Trophoblast cell (in vitro differentiated cells and primary cell): ENCODE data around the gene LCK.

Source experiments
- DNase-seq, 2 donors: peaks; one replicate each; pipeline ENCODE4 v3.0.0-alpha.2; 2016
- H2AFZ ChIP-seq: 2 replicates; pipeline ENCODE4 v1.6.1; 2013; ENCODE audit warnings: low read length, moderate library complexity, mild to moderate bottlenecking; ENCODE audit not compliant: insufficient read depth, poor library complexity
- H2AK5ac ChIP-seq: 2 replicates; pipeline ENCODE4 v1.6.1; 2013; ENCODE audit warnings: mild to moderate bottlenecking, low read length
- H2BK120ac ChIP-seq: 2 replicates; pipeline ENCODE4 v1.6.1; 2013; ENCODE audit warnings: low read length, mild to moderate bottlenecking, moderate library complexity; ENCODE audit not compliant: insufficient read depth, poor library complexity
- H2BK12ac ChIP-seq: 2 replicates; pipeline ENCODE4 v1.6.1; 2013; ENCODE audit warnings: mild to moderate bottlenecking, low read length, moderate library complexity
- H2BK5ac ChIP-seq: 2 replicates; pipeline ENCODE4 v1.6.1; 2013; ENCODE audit warnings: low read length, low read depth, moderate library complexity, mild to moderate bottlenecking; ENCODE audit not compliant: poor library complexity
- H3K14ac ChIP-seq: 2 replicates; pipeline ENCODE4 v1.6.1; 2013; ENCODE audit warnings: mild to moderate bottlenecking, low read length
- H3K18ac ChIP-seq: 2 replicates; pipeline ENCODE4 v1.6.1; 2013; ENCODE audit warnings: mild to moderate bottlenecking, low read length
- H3K23ac ChIP-seq: 2 replicates; pipeline ENCODE4 v1.6.1; 2013; ENCODE audit warnings: low read length
- H3K27ac ChIP-seq: 2 replicates; pipeline ENCODE4 v1.5.1; 2013; ENCODE audit warnings: low read depth, mild to moderate bottlenecking, inconsistent platforms, low read length, moderate library complexity
- H3K27me3 ChIP-seq: 2 replicates; pipeline ENCODE4 v1.6.1; 2013; ENCODE audit warnings: inconsistent platforms, mild to moderate bottlenecking, low read length, moderate library complexity; ENCODE audit not compliant: insufficient read depth
- H3K36me3 ChIP-seq, 2 experiments: 1 replicate in 1 of 2; 2 replicates in 1 of 2; pipeline ENCODE4 v1.6.1; 2013; ENCODE audit warnings: low read length in 2 of 2, mild to moderate bottlenecking in 2 of 2, moderate library complexity in 1 of 2; ENCODE audit not compliant: insufficient read depth in 2 of 2, control insufficient read depth in 1 of 2
- H3K4ac ChIP-seq: 2 replicates; pipeline ENCODE4 v1.6.1; 2013; ENCODE audit warnings: low read depth, mild to moderate bottlenecking, low read length, moderate library complexity
- H3K4me1 ChIP-seq, 2 experiments: 1 replicate in 1 of 2; 2 replicates in 1 of 2; pipeline ENCODE4 v1.6.1; 2013; ENCODE audit warnings: low read length in 2 of 2, mild to moderate bottlenecking in 2 of 2, moderate library complexity in 1 of 2; ENCODE audit not compliant: insufficient read depth in 2 of 2, control insufficient read depth in 1 of 2
- H3K4me2 ChIP-seq: 2 replicates; pipeline ENCODE4 v1.6.1; 2013; ENCODE audit warnings: inconsistent platforms, mild to moderate bottlenecking, low read length, moderate library complexity
- H3K4me3 ChIP-seq: 2 replicates; pipeline ENCODE4 v1.5.1; 2013; ENCODE audit warnings: mild to moderate bottlenecking, low read depth, low read length, inconsistent platforms
- H3K79me1 ChIP-seq: one replicate; pipeline ENCODE4 v1.6.1; 2013; ENCODE audit warnings: low read length
- H3K79me2 ChIP-seq: 2 replicates; pipeline ENCODE4 v1.6.1; 2013; ENCODE audit warnings: low read length, mild to moderate bottlenecking; ENCODE audit not compliant: control insufficient read depth, insufficient read depth, poor library complexity
- H3K9ac ChIP-seq: 2 replicates; pipeline ENCODE4 v1.6.1; 2013; ENCODE audit warnings: mild to moderate bottlenecking, low read length
- H3K9me3 ChIP-seq: 2 replicates; pipeline ENCODE4 v1.6.1; 2013; ENCODE audit warnings: low read depth, mild to moderate bottlenecking, control low read depth, inconsistent platforms, low read length; ENCODE audit not compliant: insufficient read depth
- H4K12ac ChIP-seq: 2 replicates; pipeline ENCODE4 v1.6.1; 2013; ENCODE audit warnings: low read depth, mild to moderate bottlenecking, low read length, moderate library complexity
- H4K8ac ChIP-seq: 2 replicates; pipeline ENCODE4 v1.6.1; 2013; ENCODE audit warnings: low read depth, mild to moderate bottlenecking, low read length, moderate library complexity
- H4K91ac ChIP-seq: one replicate; pipeline ENCODE4 v1.6.1; 2013; ENCODE audit warnings: low read depth, mild to moderate bottlenecking, low read length, moderate library complexity
- WGBS: extraction: QIAGEN DNeasy Blood & Tissue Kit; methylation state at CpG from one replicate; pipeline ENCODE4 v1.1.7; 2013; ENCODE audit warnings: missing lambda C conversion rate; ENCODE audit not compliant: insufficient read length, insufficient coverage; ENCODE audit errors: extremely low coverage; 5-methylcytosine and 5-hydroxymethylcytosine counted together

Gene LCK

GRCh38 chr1:32208891-32209328 is 42.2 kb upstream of the LCK start, which contains the start of gene DCDC2B:
Gene DCDC2B (plus strand): TSS chr1:32209089. CDS start chr1:32209094, 5 bp downstream.
- Histone ChIP-seq H3K4me3 (no peak within 1 kb of the TSS), H3K23ac (no peak within 1 kb of the TSS), H3K27me3 (no peaks in the 10 kb centered on the region), H3K9ac (no peak within 1 kb of the TSS), H2AK5ac (no peak within 1 kb of the TSS), H3K4ac (no peak within 1 kb of the TSS), H4K91ac (no peak within 1 kb of the TSS), H3K36me3 (peaks cover 3 to 8% of the 10 kb centered on the region in 2 experiments), H3K4me2 (no peak within 1 kb of the TSS), H4K12ac (no peak within 1 kb of the TSS), H3K4me1 (peaks cover 10 to 13% of the 10 kb centered on the region in 2 experiments), H3K79me1 (peaks cover 8% of the 10 kb centered on the region), H3K18ac (no peak within 1 kb of the TSS), H2BK5ac (no peak within 1 kb of the TSS), H3K14ac (no peak within 1 kb of the TSS), H4K8ac (no peak within 1 kb of the TSS), H3K9me3 (no peaks in the 10 kb centered on the region), H3K27ac (no peak within 1 kb of the TSS), H3K79me2 (peaks cover 4% of the 10 kb centered on the region), H2BK120ac (no peak within 1 kb of the TSS), H2BK12ac (no peak within 1 kb of the TSS), H2AFZ (no peak within 1 kb of the TSS)
- no CpG with 5 or more reads among the region's 5 CpGs for WGBS
- DNase-seq = peak; percentile 63 to 69

DNA sequence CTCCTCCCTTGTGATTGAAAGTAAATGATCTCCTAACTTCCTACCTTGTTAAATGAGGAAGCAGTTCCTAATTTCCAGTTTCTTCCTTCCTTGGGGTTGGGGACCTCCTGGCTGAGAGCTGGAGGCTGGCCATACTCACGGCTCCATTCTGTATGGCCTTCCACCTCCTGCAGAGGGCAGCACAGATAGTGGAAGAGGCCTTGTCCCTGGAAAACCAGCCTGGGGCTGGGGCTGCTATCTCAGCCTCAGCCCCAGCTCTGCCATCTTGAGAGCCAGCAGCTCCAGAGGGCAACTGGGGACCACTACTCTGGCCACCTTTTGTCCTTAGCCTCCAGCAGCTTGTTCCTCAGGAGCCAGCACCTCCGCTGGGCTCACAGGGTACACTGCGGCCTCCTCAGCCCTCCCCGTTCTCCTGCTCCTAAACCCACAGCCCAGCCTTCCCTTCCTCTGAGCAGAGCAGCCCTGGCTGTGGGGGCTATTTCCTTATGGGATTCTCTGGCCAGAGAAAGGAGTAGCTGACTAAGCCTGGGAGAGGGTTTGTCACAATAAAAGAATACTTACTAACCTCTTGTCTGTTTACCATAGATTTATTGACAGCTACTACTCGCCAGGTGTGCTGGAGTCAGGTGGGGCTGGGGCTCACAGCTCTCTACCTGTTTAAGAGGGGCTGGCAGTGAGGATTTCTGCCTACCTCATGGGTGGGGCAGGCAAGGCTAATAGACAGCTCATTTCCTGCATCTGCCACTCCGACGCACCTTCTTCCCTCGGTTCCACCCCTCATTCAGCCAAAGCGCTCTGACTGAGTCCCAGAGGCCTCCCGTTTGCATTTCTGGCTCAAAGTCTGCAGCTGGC is 35.2 kb upstream of the LCK start:
- H3K18ac ChIP-seq = no peak overlapping the region
- H3K9me3 ChIP-seq = no peaks in the 10 kb centered on the region
- DNase-seq = peak; percentile 43 to 82
- H3K4ac ChIP-seq = no peak overlapping the region
- no peak overlapping the region for H4K91ac ChIP-seq
- H3K36me3 ChIP-seq = peaks cover 23 to 28% of the 10 kb centered on the region in 2 experiments
- no peak overlapping the region for H3K23ac ChIP-seq
- no peak overlapping the region for H3K27ac ChIP-seq
- H2BK120ac ChIP-seq = no peak overlapping the region
- no peaks in the 10 kb centered on the region for H3K27me3 ChIP-seq
- H4K12ac ChIP-seq = no peak overlapping the region
- H2AK5ac ChIP-seq = no peak overlapping the region
- H2AFZ ChIP-seq = no peak overlapping the region
- no peak overlapping the region for H2BK12ac ChIP-seq
- H3K9ac ChIP-seq = no peak overlapping the region
- H3K4me2 ChIP-seq = no peak overlapping the region
- H3K4me1 ChIP-seq = peaks cover 0 to 2% of the 10 kb centered on the region in 2 experiments
- no peak overlapping the region for H3K4me3 ChIP-seq
- no peaks in the 10 kb centered on the region for H3K79me2 ChIP-seq
- no peak overlapping the region for H2BK5ac ChIP-seq
- no peak overlapping the region for H4K8ac ChIP-seq
- no peak overlapping the region for H3K14ac ChIP-seq
- no CpG with 5 or more reads among the region's 10 CpGs for WGBS
- no peaks in the 10 kb centered on the region for H3K79me1 ChIP-seq

GRCh38 chr1:32216566-32216965 is 34.5 kb upstream of the LCK start:
- Histone ChIP-seq H4K91ac (no peak overlapping the region), H3K23ac (no peak overlapping the region), H2BK12ac (no peak overlapping the region), H3K4me3 (no peak overlapping the region), H2AK5ac (no peak overlapping the region), H3K4me1 (peaks cover 5 to 7% of the 10 kb centered on the region in 2 experiments), H3K9me3 (no peaks in the 10 kb centered on the region), H3K36me3 (peaks cover 23 to 28% of the 10 kb centered on the region in 2 experiments), H3K18ac (no peak overlapping the region), H3K27me3 (no peaks in the 10 kb centered on the region), H3K79me1 (no peaks in the 10 kb centered on the region), H3K9ac (no peak overlapping the region), H4K12ac (no peak overlapping the region), H3K27ac (no peak overlapping the region), H3K79me2 (no peaks in the 10 kb centered on the region), H2BK5ac (no peak overlapping the region), H4K8ac (no peak overlapping the region), H3K4me2 (no peak overlapping the region), H3K14ac (no peak overlapping the region), H3K4ac (no peak overlapping the region), H2BK120ac (no peak overlapping the region), H2AFZ (no peak overlapping the region)
- WGBS = no CpG with 5 or more reads among the region's 5 CpGs
- no peak for DNase-seq

- no peak for DNase-seq
- Histone ChIP-seq H3K4ac (no peak overlapping the region), H2AK5ac (no peak overlapping the region), H3K27ac (no peak overlapping the region), H3K18ac (no peak overlapping the region), H3K14ac (no peak overlapping the region), H2BK12ac (no peak overlapping the region), H3K4me2 (no peak overlapping the region), H3K9ac (no peak overlapping the region), H3K79me1 (peaks cover 9% of the 10 kb centered on the region), H4K8ac (no peak overlapping the region), H4K91ac (no peak overlapping the region), H2BK5ac (no peak overlapping the region), H3K4me1 (peaks cover 7% of the 10 kb centered on the region in 2 experiments), H3K9me3 (peaks cover 1% of the 10 kb centered on the region), H3K27me3 (no peaks in the 10 kb centered on the region), H3K36me3 (peaks cover 24 to 33% of the 10 kb centered on the region in 2 experiments), H2AFZ (no peak overlapping the region), H3K4me3 (no peak overlapping the region), H4K12ac (no peak overlapping the region), H3K79me2 (peaks cover 11% of the 10 kb centered on the region), H2BK120ac (no peak overlapping the region), H3K23ac (no peak overlapping the region)
- WGBS = no CpG with 5 or more reads among the region's 7 CpGs
Measured at GRCh38 chr1:32219022-32219421, 32.0 kb upstream of the LCK start.
